ENCODE data around the gene TUBB.

DNA sequence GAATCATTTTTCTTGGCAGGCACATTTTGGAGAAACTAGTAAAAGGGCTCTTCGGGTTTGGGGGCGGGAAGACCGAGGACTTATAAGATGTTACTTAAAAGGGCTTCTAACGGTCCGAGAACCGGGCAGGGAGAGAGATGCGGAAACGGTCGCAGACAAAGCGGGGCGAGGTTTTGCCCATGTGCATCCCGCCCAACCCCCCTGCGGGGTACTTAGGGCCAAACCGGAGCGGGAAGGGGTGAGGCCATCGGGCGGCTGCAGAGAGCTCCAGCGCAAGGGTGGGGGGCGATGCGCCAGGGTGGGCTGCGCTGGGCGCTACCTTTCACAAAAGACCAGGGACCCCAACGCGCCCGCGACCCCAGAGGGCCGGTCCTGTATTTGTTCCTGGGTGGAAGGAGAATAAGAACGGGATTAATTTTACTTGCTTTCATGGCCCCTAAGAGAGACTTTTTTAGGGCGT is 616 bp downstream of the TUBB start:
- TF ChIP-seq, protein P1, sequence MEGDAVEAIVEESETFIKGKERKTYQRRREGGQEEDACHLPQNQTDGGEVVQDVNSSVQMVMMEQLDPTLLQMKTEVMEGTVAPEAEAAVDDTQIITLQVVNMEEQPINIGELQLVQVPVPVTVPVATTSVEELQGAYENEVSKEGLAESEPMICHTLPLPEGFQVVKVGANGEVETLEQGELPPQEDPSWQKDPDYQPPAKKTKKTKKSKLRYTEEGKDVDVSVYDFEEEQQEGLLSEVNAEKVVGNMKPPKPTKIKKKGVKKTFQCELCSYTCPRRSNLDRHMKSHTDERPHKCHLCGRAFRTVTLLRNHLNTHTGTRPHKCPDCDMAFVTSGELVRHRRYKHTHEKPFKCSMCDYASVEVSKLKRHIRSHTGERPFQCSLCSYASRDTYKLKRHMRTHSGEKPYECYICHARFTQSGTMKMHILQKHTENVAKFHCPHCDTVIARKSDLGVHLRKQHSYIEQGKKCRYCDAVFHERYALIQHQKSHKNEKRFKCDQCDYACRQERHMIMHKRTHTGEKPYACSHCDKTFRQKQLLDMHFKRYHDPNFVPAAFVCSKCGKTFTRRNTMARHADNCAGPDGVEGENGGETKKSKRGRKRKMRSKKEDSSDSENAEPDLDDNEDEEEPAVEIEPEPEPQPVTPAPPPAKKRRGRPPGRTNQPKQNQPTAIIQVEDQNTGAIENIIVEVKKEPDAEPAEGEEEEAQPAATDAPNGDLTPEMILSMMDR (IDR thresholded peaks at IDR 0.05), result no peak
- TF ChIP-seq, protein P2, sequence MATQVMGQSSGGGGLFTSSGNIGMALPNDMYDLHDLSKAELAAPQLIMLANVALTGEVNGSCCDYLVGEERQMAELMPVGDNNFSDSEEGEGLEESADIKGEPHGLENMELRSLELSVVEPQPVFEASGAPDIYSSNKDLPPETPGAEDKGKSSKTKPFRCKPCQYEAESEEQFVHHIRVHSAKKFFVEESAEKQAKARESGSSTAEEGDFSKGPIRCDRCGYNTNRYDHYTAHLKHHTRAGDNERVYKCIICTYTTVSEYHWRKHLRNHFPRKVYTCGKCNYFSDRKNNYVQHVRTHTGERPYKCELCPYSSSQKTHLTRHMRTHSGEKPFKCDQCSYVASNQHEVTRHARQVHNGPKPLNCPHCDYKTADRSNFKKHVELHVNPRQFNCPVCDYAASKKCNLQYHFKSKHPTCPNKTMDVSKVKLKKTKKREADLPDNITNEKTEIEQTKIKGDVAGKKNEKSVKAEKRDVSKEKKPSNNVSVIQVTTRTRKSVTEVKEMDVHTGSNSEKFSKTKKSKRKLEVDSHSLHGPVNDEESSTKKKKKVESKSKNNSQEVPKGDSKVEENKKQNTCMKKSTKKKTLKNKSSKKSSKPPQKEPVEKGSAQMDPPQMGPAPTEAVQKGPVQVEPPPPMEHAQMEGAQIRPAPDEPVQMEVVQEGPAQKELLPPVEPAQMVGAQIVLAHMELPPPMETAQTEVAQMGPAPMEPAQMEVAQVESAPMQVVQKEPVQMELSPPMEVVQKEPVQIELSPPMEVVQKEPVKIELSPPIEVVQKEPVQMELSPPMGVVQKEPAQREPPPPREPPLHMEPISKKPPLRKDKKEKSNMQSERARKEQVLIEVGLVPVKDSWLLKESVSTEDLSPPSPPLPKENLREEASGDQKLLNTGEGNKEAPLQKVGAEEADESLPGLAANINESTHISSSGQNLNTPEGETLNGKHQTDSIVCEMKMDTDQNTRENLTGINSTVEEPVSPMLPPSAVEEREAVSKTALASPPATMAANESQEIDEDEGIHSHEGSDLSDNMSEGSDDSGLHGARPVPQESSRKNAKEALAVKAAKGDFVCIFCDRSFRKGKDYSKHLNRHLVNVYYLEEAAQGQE (IDR thresholded peaks at IDR 0.05; ENCODE audit: low read depth, low read length), result no peak
- TF ChIP-seq CHD2 (IDR thresholded peaks at IDR 0.05; ENCODE audit: low read length, partially characterized antibody), result no peak
- TF ChIP-seq, protein P3, sequence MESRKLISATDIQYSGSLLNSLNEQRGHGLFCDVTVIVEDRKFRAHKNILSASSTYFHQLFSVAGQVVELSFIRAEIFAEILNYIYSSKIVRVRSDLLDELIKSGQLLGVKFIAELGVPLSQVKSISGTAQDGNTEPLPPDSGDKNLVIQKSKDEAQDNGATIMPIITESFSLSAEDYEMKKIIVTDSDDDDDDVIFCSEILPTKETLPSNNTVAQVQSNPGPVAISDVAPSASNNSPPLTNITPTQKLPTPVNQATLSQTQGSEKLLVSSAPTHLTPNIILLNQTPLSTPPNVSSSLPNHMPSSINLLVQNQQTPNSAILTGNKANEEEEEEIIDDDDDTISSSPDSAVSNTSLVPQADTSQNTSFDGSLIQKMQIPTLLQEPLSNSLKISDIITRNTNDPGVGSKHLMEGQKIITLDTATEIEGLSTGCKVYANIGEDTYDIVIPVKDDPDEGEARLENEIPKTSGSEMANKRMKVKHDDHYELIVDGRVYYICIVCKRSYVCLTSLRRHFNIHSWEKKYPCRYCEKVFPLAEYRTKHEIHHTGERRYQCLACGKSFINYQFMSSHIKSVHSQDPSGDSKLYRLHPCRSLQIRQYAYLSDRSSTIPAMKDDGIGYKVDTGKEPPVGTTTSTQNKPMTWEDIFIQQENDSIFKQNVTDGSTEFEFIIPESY (IDR thresholded peaks at IDR 0.05; ENCODE audit: borderline replicate concordance, low read depth), result no peak
- peak; percentile 56; the same call in 1 of the 2 replicates for TF ChIP-seq TAF1 (IDR thresholded peaks at IDR 0.05; ENCODE audit: borderline replicate concordance, low read depth, low read length)
- no peak for TF ChIP-seq NRF1 (IDR thresholded peaks at IDR 0.05; ENCODE audit: low read depth, low read length)
- no peak for TF ChIP-seq RCOR1 (IDR thresholded peaks at IDR 0.05; ENCODE audit: low read length)
- no peak for TF ChIP-seq RXRA (IDR thresholded peaks at IDR 0.05; ENCODE audit: borderline replicate concordance, low read depth)
- no peak for TF ChIP-seq POLR2AphosphoS5 (IDR thresholded peaks at IDR 0.05; ENCODE audit: low read depth, low read length)
- no peak for TF ChIP-seq MXI1 (IDR thresholded peaks at IDR 0.05; ENCODE audit: low read depth, low read length)
